ENCODE data around the gene SKIL. TPM values are rescaled to one million over a fixed set of nuclear protein-coding genes. Genes with fewer than 3 reads are reported as not detected.

The SKIL gene
- total RNA-seq, 1 experiment from 2014 or later: 15.1 TPM

DNA sequence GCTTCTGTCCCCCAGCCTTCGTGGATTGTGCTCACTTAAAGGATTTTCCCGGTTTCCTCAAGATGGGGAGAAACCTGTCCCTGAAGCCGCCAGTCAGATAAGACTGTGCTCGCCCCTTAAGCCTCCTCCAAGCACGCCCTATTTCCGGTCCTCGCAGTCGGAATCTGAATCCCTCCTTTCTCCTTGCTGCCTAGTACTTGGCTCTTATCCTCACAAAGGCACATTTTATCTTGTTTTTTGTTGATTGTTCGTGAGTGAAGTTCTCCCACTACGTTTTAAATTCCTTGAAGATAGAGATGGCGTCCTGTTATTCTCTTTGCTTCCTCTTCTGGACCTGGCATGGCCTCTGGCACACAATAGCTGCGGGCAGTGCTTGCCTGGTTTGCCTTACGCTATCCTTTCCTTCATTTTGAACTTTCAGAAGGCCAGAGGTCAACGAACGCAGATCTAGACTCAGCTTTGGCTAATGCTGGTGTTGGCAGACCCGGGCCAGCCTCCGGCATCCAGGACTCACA is 62.8 kb downstream of the SKIL start:
- no peaks in the 10 kb centered on the region for H3K36me3 ChIP-seq (ENCODE audit: control insufficient read depth in 1 of 2, insufficient read depth in 2 of 2, low read length in 2 of 2)
- no TSS peak for BruUV-seq (replicated peaks)
- no peak overlapping the region for H3K4me3 ChIP-seq (replicated peaks in 1 of 2; ENCODE audit: low read depth in 1 of 2, low read length in 2 of 2)
- POLR2A ChIA-PET: no interaction called here
- no peak overlapping the region for H3K9ac ChIP-seq (ENCODE audit: low read length)
- no peaks in the 10 kb centered on the region for H3K27me3 ChIP-seq (ENCODE audit: insufficient read depth, low read length)
- H2AFZ ChIP-seq (ENCODE audit: low read depth, low read length, poor library complexity, severe bottlenecking): no peak overlapping the region
- TF ChIP-seq POLR2AphosphoS5 (IDR thresholded peaks at IDR 0.05; ENCODE audit: low read depth, low read length) (no peak), EGR1 (IDR thresholded peaks at IDR 0.05; ENCODE audit: low read depth) (no peak), POLR2A (IDR thresholded peaks at IDR 0.05; ENCODE audit: borderline replicate concordance, extremely low read depth, insufficient read depth, insufficient read length) (no peak), ZFX (IDR thresholded peaks at IDR 0.05) (no peak), ELF1 (IDR thresholded peaks at IDR 0.05; ENCODE audit: borderline replicate concordance, low read depth) (no peak), ZNF274 (IDR thresholded peaks at IDR 0.05; ENCODE audit: low read depth, low read length) (no peak), RAD21 (IDR thresholded peaks at IDR 0.05; ENCODE audit: low read depth) (no peak), YY1 (IDR thresholded peaks at IDR 0.05; ENCODE audit: extremely low read depth, insufficient replicate concordance, low read depth, low read length) (no peak), SIN3A (IDR thresholded peaks at IDR 0.05; ENCODE audit: low read depth) (no peak), FOSL1 (IDR thresholded peaks at IDR 0.05; ENCODE audit: low read depth) (no peak), SRF (IDR thresholded peaks at IDR 0.05; ENCODE audit: low read depth) (no peak), CEBPB (IDR thresholded peaks at IDR 0.05; ENCODE audit: low read depth) (no peak)
- TF ChIP-seq, protein P1, sequence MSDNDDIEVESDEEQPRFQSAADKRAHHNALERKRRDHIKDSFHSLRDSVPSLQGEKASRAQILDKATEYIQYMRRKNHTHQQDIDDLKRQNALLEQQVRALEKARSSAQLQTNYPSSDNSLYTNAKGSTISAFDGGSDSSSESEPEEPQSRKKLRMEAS (IDR thresholded peaks at IDR 0.05): no peak
- H3K79me2 ChIP-seq (ENCODE audit: insufficient read depth, low read length): no peaks in the 10 kb centered on the region
- CTCF ChIA-PET: no interaction called here
- ATAC-seq (no peak), DNase-seq (ENCODE audit: low read depth, low spot score) (no peak)
- RAD21 ChIA-PET (ENCODE audit: low non-redundant PET in 1 of 2, low total read pairs in 2 of 2, uncharacterized antibody in 2 of 2, unreplicated experiment in 2 of 2): no interaction called here
- H3K4me1 ChIP-seq (ENCODE audit: control insufficient read depth in 1 of 2, insufficient read depth in 2 of 2, low read length in 2 of 2): no peaks in the 10 kb centered on the region
- H4K20me1 ChIP-seq (ENCODE audit: insufficient read depth): no peaks in the 10 kb centered on the region
- no peak overlapping the region for H3K27ac ChIP-seq (ENCODE audit: low read depth, low read length)
- intact Hi-C loops (cut with micrococcal nuclease): no loop called here
- H3K9me2 ChIP-seq (ENCODE audit: insufficient read depth): no peaks in the 10 kb centered on the region
- no peaks in the 10 kb centered on the region for H3K9me3 ChIP-seq (ENCODE audit: control insufficient read depth in 1 of 2, insufficient read depth in 1 of 2, low read depth in 1 of 2, low read length in 2 of 2)
- H3K4me2 ChIP-seq (ENCODE audit: low read length): no peak overlapping the region

DNA sequence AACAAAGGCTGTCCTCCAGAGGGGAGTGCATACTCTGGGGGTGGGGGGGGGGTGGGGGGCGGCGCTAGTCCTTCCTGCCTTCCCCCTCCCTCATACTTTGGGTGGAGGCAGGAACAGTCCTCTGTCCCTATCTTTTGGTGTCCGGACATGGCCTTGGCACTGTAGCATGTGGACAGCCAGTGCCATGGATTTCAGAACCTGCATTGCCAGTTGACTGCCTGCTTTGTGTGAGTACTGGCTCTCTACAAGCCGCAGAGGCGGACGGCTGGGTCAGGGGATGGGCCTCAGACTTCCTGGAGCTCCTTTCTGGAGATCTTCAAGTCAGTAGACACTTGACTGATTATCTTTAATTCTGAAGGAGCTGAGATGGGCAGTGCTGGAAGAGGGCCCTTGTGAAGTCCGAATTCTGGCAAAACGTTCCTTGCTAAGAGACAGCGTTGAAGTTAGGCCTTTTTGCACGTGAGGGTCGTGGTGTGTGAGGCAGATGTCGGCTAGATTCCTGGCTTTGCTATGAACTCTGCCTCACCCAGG is 63.7 kb downstream of the SKIL start:
- POLR2A ChIA-PET: no interaction called here
- H3K79me2 ChIP-seq (ENCODE audit: insufficient read depth, low read length): no peaks in the 10 kb centered on the region
- no peak overlapping the region for H3K9ac ChIP-seq (ENCODE audit: low read length)
- TF ChIP-seq ZFX (IDR thresholded peaks at IDR 0.05) (no peak), CEBPB (IDR thresholded peaks at IDR 0.05; ENCODE audit: low read depth) (no peak), YY1 (IDR thresholded peaks at IDR 0.05; ENCODE audit: extremely low read depth, insufficient replicate concordance, low read depth, low read length) (no peak), ZNF274 (IDR thresholded peaks at IDR 0.05; ENCODE audit: low read depth, low read length) (no peak), CBX3 (IDR thresholded peaks at IDR 0.05; ENCODE audit: low read depth) (no peak), EZH2 (IDR thresholded peaks at IDR 0.05) (no peak), SIN3A (IDR thresholded peaks at IDR 0.05; ENCODE audit: low read depth) (no peak), POLR2A (IDR thresholded peaks at IDR 0.05; ENCODE audit: borderline replicate concordance, extremely low read depth, insufficient read depth, insufficient read length) (no peak)
- TF ChIP-seq, protein P2, sequence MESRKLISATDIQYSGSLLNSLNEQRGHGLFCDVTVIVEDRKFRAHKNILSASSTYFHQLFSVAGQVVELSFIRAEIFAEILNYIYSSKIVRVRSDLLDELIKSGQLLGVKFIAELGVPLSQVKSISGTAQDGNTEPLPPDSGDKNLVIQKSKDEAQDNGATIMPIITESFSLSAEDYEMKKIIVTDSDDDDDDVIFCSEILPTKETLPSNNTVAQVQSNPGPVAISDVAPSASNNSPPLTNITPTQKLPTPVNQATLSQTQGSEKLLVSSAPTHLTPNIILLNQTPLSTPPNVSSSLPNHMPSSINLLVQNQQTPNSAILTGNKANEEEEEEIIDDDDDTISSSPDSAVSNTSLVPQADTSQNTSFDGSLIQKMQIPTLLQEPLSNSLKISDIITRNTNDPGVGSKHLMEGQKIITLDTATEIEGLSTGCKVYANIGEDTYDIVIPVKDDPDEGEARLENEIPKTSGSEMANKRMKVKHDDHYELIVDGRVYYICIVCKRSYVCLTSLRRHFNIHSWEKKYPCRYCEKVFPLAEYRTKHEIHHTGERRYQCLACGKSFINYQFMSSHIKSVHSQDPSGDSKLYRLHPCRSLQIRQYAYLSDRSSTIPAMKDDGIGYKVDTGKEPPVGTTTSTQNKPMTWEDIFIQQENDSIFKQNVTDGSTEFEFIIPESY (IDR thresholded peaks at IDR 0.05; ENCODE audit: extremely low read depth, insufficient replicate concordance, low read length): no peak

More for the DNA sequence above, 63.7 kb downstream of the SKIL start:
- intact Hi-C loops (cut with micrococcal nuclease): no loop called here
- Histone ChIP-seq H3K4me3 (replicated peaks in 1 of 2; ENCODE audit: low read depth in 1 of 2, low read length in 2 of 2) (no peak overlapping the region), H3K9me3 (ENCODE audit: control insufficient read depth in 1 of 2, insufficient read depth in 1 of 2, low read depth in 1 of 2, low read length in 2 of 2) (no peaks in the 10 kb centered on the region), H2AFZ (ENCODE audit: low read depth, low read length, poor library complexity, severe bottlenecking) (no peak overlapping the region), H3K4me1 (ENCODE audit: control insufficient read depth in 1 of 2, insufficient read depth in 2 of 2, low read length in 2 of 2) (no peaks in the 10 kb centered on the region), H3K9me2 (ENCODE audit: insufficient read depth) (no peaks in the 10 kb centered on the region), H3K4me2 (ENCODE audit: low read length) (no peak overlapping the region), H4K20me1 (ENCODE audit: insufficient read depth) (no peaks in the 10 kb centered on the region), H3K36me3 (ENCODE audit: control insufficient read depth in 1 of 2, insufficient read depth in 2 of 2, low read length in 2 of 2) (no peaks in the 10 kb centered on the region), H3K27ac (ENCODE audit: low read depth, low read length) (no peak overlapping the region), H3K27me3 (ENCODE audit: insufficient read depth, low read length) (no peaks in the 10 kb centered on the region)
- no peak for ATAC-seq
- ChIA-PET CTCF (no interaction called here), RAD21 (ENCODE audit: low non-redundant PET in 1 of 2, low total read pairs in 2 of 2, uncharacterized antibody in 2 of 2, unreplicated experiment in 2 of 2) (no interaction called here)
- no peak for DNase-seq (ENCODE audit: low read depth, low spot score)
- BruUV-seq (replicated peaks): no TSS peak
